Raji (cell line): ENCODE data around the gene CNGA2.

Experiments
- POLR2A ChIP-seq: IDR thresholded peaks from 2 replicates; pipeline ENCODE4 v1.6.1; 2011; ENCODE audit warnings: low read depth, low read length, control low read depth; ENCODE audit not compliant: insufficient read depth

Gene CNGA2

GRCh38 chrX:151729056-151729725, 5.4 kb upstream of the CNGA2 start:
- no peak for TF ChIP-seq POLR2A

- no peak for TF ChIP-seq POLR2A
These were observed 673 bp downstream of the CNGA2 start for GRCh38 chrX:151735219-151735618.

- TF ChIP-seq POLR2A = no peak
These were observed 2.1 kb downstream of the CNGA2 start for GRCh38 chrX:151736685-151737084.

GRCh38 chrX:151737494-151737893, 2.9 kb downstream of the CNGA2 start:
- TF ChIP-seq POLR2A = no peak

GRCh38 chrX:151738751-151739150, 4.2 kb downstream of the CNGA2 start:
- TF ChIP-seq POLR2A = no peak

GRCh38 chrX:151741606-151742005, 7.1 kb downstream of the CNGA2 start:
- TF ChIP-seq POLR2A = no peak

GRCh38 chrX:151742311-151742710, 7.8 kb downstream of the CNGA2 start:
- TF ChIP-seq POLR2A = no peak

- TF ChIP-seq POLR2A = no peak
These were observed 9.3 kb downstream of the CNGA2 start for GRCh38 chrX:151743651-151744470.

GRCh38 chrX:151745651-151746050, 11.1 kb downstream of the CNGA2 start:
- no peak for TF ChIP-seq POLR2A

GRCh38 chrX:151746502-151746901, 12.0 kb downstream of the CNGA2 start:
- no peak for TF ChIP-seq POLR2A

GRCh38 chrX:151750511-151750910, 16.0 kb downstream of the CNGA2 start:
- no peak for TF ChIP-seq POLR2A

- TF ChIP-seq POLR2A = no peak
These were observed 18.3 kb downstream of the CNGA2 start for GRCh38 chrX:151752847-151753246.

GRCh38 chrX:151753313-151754046, 18.9 kb downstream of the CNGA2 start:
- TF ChIP-seq POLR2A = no peak

GRCh38 chrX:151754047-151754429, 19.5 kb downstream of the CNGA2 start:
- TF ChIP-seq POLR2A = no peak

GRCh38 chrX:151754641-151755215, 20.2 kb downstream of the CNGA2 start:
- no peak for TF ChIP-seq POLR2A
